GM19351 (cell line): Measurements from ENCODE around the gene KIF5C.
A peak's percentile ranks its signal among the peaks of the same experiment; 100 is the strongest.
"Not testable (repeated sequence)": the region's sequence is repeated elsewhere in the genome, so short reads cannot be mapped to it uniquely, and the experiment has no call there.

ENCODE experiments used
- ATAC-seq: cut with Tn5 transposase; IDR thresholded peaks from one replicate; pipeline ENCODE4 v1.9.1; 2021; ENCODE audit warnings: mild to moderate bottlenecking, moderate library complexity; ENCODE audit not compliant: unreplicated experiment

Gene KIF5C

DNA sequence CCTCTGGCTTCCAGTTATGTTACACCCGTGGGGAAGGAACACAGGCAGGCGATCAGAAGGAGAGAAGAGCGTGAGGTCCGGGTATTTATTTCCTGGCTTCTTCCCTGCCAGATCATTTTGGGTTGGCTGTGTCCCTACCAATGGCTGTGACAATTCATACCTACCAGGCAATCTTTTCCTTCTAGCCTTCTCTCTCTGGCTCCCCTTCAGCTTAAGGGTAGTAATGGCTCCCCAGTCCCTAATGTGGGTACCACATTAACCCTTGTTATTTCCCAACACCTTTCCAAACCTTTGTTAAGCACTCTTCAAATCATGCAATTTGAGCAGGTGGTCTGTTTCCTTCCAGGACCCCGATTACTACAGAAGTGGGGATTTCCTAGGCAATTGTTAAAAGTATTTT lies 84.7 kb downstream of the KIF5C start:
- ATAC-seq, result no peak

DNA sequence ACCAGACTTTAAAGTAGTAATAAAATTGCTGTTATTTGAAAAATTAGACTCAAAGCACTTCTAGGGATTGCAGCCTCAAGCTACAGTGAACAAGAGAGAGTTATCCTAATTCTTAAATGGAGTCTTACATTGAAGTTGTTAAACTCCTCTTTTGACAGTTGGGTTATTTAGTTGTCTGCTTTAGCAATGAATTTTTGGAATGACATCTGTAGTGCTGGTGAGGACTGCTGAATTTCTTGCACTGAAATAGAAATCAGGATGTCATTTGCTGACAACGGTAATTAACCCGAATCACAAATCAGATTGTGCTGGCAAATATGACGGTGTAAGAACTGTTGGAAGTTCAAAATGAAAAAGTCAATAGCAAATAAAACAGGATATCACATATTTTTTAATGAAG lies 85.5 kb downstream of the KIF5C start:
- no peak for ATAC-seq

DNA sequence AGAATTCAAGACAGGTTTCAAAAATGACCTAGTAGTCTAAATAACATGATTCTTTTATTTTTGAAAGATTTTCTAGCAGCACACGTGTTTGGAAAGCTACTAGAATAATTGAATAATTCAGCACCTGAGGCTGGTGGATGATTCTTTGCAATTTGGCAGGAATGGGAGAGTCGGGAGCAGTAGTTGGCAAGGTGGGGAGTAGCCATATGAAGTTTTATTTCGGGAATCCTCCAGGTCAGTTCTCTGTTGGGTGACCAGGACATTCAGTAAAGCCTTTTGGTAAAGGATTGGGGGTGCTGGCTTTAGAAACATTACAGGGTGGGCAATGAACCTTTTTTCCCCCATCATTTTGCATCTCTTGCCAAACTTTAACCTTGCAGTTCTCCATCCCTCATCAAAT lies 88.4 kb downstream of the KIF5C start:
- ATAC-seq, result no peak

DNA sequence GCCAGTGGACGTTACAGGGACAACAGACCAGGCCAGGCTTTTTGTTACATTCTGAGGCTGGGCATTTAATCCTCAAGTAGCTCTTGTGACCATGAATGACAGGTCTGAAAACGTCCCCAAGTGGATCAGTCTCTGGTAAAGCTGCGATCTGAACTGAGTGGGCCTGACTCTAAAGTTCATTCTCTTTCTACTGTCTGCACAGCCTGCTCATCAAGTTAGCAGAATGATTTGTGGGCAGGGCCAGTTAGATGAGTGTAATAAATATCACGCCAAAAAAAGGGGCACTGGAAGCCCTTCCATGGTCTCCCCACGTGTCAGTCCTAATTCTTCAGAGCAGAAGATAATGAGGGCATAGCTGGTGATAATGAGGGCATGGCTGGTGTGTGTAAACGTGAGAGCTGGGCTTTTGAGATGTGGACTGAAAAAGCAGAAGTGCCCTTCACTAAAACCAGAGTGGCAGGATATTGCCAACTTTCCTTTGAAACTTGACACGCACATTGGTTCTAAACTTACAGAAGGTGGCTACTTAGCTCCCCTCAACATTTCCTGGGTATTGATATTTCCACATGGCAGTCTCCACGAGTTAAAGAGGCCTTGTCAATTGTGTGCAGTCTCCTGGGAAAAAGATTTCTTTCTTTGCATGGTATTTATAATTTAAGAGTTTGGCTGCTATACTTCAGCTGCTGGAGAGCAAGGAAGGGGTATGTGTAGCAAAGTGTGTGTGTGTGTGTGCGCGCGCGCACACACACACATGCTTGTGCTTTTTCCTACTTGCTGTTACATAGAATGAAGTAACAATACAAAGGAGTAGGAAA lies 90.8 kb downstream of the KIF5C start:
- ATAC-seq, result no peak

DNA sequence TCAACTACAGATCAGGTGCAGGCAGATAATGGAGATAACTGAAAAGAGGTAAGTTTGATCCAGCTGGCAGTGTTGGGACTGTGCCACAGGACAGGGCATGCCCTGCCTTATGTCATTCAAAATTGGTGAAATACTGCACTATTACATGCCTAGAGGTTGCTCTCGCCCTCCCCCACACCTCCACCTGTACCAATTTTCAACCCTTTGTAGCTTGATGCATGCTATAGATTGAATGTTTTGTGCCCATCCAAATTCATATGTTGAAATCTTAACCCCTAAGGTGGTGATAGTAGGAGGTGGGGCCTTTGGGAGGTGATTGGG lies 91.4 kb downstream of the KIF5C start:
- no peak for ATAC-seq

DNA sequence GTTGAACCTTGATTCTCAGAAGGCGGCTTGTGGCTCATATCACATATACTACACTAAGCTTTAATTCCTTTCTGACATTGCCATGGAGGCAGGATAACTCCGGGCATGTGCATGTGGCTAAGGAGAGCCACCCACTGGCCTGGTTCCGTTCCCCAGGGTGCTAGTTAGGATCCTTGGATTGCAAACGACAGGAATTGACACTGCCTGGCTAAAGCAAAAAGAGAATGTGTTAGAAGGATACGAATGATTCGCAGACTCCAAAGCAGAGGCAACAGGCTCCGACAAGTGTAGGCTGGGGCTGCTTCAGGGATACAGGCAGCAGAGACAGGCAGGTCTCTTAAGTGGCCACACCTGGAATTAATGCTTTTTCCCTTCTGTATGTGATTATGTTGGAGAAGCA lies 92.0 kb downstream of the KIF5C start:
- ATAC-seq, result no peak

DNA sequence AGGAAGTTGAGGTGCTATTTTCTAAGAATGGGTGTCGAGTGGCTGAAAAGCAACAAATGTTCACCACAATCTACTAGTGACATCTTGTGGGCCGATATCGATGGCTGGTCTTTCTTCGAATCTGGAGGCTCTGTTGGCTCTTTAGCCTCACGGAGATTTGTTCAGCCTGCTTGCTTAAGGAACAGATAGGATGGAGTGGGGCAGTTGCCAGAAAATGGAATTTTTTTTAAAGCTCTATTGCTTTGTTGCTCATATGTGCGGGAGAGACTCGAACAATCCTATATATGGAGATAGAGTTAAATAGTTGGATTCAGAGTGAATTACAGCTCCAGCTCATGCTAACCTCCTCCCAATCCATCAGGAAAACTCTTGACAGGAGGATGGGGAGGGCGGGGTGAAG lies 92.6 kb downstream of the KIF5C start:
- ATAC-seq, result no peak

DNA sequence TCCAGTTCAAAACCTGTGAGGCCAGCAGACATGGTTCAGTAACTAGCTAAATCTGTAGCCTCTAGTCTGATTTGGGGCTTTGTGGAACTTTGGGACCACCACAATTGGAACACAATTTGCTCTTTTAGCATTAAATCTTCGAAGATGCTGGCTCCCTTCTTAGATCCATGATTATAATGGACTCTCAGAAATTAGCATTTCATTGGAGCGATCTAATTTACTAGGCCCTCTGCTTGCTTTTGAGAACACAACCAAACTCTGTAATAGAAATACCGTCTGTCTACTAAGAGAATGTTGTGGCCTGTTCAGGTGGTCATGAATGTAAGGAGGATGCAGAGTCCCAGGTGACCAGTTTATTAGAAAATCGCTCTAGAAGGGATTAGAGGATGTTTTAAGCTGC lies 93.3 kb downstream of the KIF5C start:
- ATAC-seq, result no peak

DNA sequence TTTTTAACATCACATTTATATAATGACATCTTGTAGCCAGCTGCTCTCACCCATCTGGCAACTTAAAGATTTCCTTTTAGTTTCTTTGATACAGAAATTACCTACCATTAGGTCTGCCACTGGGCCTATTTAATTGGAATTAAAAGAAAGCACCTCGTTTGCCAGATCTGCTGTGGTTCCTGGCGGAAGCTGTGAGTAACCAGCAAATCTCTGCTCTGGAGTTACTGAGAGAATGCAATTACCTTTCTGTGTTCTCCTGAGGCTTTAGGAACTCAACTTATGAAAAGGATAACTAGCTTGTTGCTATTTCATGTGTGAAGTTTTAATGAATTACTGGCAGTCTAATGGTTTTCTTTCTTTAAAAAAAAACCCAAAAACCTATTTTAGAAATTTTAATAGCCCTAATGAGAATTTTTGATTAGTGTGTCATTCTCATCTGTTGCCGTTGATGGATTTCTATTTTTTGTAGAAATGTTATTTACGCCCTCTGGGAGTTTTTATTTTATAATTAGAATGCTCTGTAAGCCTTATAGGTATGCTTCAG lies 93.8 kb downstream of the KIF5C start:
- no peak for ATAC-seq

DNA sequence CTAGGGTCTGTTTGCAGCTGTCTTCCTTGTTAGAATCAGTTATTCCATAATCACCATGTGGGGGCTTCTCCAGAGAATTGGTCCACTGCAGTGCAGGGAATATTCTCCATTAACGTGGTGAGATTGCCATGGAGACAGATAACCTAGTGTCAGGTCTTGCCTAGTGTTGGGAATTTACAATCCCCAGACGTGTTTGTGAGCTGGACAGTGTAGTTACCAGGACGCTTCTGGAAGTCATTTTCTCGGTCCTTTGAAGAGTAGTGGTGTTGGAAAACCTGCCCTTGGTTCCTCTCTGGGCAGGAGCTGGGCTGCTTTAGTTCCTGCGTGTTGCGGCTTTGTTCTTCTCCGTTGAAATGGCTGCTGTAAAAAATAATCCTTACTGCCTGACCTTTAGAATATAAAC lies 94.6 kb downstream of the KIF5C start:
- no peak for ATAC-seq

DNA sequence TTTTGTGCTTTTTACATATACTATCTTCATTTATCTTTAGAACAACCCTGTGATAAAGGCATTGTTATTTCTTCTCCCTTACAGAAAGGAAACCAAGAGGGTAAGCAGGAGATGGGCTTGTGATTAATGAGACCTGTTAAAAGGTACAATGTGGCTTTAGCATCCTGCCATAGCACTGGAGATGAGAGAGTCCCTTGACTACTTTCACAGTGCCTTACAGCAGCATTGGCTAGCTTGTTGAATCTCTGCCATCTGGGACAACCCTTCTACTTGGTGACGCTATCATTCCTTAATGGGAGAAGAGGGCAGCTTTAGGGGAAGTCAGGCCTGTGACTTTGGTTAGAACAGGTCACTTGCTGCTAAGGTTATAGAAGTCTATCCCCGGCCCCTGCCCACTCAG lies 95.4 kb downstream of the KIF5C start:
- no peak for ATAC-seq

DNA sequence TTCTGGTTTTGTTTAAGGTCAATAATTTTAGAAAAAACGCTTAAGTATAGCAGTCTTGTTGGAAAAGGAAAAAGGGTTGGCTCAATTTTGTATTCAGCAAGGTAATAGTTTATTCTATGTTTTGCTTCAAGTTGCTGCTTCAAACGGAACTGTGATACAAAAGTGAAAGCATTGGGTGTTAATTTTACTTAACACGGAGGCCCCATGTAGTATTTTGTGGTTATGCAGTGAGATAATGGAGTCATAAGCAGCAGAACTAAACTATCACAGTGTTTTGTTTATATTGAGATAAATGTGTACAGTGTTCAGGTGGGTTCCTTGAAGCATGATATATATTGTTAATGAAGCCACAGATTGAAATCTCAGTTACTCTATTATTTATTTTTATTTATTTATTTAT lies 96.5 kb downstream of the KIF5C start:
- peak; percentile 95 for ATAC-seq

DNA sequence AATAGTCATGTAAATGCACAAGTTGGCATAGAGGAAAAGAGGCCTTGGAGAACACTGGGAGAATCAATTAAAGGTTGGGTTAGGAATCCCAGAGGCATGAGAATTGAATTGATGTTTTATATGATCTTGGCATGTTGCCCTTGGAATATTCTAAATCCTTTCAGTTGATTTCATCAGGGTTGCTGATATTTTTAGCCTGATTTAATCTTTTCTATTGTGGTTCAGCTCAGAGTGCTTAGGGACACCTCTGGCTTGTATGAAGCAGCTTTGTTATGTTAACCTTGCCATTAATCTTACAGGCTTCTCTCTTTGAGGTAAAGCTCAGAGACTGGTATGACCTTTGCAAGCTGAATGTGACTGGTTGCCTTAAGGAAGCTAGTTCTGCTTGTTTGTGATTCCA lies 99.1 kb downstream of the KIF5C start:
- no peak for ATAC-seq

DNA sequence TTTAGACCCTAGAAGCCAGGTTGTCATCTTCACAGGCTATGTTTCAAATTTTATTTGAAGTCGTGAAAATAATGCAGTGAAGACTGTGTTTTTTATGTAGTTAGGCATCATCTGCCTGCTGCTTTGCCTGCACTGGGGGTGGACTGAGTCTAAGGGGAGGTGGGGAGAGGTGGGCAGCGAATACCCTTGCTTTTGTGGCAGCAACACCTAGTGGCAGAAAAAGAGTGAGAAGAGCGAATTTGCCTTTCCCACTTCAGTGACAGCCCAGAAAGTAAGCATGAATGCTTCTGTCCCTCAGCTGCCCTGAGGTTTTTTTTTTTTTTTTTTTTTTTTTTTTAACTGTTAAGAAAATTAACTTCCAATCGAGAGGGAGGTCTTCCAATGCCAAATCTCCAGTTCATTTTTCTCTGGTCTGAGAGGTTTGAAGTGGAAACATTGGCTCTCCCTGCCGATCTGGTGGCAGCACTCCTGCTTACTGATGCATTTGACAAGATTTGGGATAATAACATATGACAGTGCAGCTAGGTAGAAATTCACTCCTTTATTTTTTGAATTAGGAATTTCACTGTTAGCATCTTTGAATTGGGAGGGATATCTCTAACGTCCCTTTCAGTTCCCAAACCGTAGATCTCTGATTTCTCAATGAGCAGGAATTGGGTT lies 103.1 kb downstream of the KIF5C start:
- no peak for ATAC-seq

DNA sequence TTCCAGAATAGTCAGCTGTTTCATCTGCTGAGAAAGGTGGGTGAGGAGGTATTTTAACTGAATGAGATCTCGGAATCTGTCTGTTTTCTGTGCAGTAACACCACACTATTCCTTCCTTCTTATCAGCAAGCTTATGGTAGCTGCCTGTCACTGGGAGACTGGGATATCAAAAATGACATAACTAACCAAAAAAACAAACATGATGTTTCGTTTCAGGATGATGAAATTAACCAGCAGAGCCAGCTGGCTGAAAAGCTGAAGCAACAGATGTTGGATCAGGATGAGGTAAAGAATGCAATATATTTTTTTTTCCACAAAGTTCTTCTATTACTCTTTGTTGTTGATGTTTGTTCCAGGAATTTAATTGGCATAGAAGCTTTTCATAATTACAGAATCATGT lies 103.7 kb downstream of the KIF5C start:
- ATAC-seq, result no peak

DNA sequence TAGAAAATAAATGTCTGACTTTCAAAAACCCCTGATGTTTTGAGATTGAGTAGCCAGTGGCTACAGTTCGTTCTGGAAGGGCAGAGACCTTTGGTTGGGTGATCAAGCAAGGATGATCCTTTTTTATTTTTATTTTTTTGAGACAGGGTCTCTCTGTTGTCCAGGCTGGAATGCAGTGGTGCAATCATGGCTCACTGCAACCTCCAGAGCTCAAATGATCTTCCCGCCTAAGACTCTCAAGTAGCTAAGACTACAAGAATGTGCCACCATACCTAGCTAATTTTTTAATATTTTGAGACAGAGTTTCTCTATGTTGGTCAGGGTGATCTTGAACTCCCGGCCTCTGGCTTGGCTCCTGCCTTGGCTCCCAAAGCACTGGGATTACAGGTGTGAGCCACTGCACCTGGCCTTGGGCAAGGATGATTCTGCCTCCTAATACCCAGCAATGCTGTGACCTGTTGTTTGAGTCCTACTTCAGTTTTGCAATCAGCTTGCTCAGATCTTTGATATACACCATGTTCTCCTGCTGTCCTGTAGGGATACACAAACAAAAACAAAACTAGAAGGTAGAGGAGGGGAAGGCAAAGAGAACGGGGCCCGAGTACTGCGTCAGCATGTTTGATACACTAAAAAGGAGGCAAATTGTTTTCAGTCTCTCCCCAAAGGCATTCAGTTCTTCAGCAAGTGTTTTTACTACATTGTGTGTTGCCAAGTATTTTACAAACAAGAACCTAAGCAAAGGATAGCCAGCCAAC lies 104.3 kb downstream of the KIF5C start:
- no peak for ATAC-seq

DNA sequence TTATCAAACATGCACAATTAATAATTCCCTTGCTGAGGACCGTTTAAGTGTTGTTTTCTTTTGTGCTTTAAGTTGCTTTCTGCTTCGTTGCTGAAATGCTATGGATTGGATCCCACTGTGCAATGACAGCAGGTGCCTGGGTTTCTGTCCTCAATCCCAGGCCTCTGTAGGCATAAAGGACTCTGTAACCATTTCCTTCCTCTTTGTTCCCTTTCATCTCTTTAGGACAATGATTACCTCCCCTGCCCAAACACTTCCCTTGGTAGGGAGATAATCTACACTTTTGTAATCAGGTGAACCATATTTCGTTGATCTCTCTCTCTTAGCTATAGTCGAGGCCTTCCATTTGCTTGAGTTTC lies 104.9 kb downstream of the KIF5C start:
- ATAC-seq, result no peak

DNA sequence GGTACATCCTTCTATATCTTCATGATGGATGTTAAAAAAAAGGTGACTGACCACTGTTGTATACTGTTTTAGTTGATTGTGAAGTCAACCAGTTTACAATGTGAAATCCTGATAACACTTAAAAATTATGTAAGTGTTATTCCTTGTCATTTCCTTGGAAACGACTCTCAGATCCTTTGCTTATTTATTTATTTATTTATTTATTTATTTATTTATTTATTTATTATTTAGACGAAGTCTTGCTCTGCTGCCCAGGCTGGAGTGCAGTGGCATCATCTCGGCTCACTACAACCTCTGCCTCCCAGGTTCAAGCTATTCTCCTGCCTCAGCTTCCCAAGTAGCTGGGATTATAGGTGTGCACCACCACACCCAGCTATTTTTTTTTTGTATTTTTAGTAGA lies 105.5 kb downstream of the KIF5C start:
- not testable (repeated sequence) for ATAC-seq

DNA sequence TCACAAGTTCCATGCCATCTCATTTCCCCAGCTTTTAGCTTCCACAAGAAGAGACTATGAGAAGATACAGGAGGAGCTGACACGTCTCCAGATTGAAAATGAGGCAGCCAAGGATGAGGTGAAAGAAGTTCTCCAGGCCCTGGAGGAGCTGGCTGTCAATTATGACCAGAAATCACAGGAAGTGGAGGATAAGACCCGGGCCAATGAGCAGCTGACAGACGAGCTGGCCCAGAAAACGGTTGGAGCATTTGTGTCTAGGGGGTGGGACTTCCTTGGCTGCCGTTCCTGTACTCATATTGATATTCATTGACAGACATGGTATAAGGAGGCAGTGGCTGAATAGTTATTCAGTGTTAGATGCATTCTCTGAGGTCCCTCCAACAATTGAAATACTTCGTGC lies 106.3 kb downstream of the KIF5C start:
- no peak for ATAC-seq

DNA sequence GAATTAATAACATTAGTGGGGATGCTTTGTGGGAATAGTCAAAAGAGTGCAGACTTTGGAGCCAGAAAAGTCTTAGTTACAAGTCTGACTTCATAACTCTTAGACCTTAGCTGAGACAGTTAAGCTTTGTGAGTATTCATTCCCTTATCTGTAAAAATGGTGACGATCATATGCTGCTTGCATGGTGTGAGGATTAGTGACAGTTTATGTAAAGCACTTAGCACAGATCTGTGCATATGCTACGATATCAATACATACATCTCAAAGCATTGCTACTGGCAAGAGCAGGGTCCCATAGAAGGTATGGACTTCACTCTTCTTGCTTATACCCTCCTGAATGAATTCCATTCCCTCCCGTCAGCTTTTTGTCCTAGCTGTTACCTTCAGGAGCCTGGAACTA lies 106.8 kb downstream of the KIF5C start:
- no peak for ATAC-seq

DNA sequence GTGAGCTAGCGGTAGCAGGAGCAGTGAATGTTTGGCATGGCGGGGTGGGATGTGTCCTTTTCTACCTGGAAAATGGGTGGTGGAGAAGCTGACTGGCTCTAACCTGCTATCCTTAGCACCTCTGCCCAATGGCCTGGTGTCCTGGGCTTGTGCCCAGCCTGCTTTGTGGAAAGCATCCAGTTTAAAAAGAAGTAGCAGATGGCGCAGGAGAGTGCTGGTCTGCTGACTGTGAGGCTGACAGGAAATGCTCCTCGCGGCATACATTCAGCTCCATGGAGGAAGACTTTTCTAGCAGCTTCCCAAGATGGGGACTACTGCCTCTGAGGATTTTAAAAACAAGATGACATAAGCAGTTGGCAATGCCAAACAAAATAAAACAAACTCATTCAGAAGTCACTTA lies 107.3 kb downstream of the KIF5C start:
- ATAC-seq, result no peak

DNA sequence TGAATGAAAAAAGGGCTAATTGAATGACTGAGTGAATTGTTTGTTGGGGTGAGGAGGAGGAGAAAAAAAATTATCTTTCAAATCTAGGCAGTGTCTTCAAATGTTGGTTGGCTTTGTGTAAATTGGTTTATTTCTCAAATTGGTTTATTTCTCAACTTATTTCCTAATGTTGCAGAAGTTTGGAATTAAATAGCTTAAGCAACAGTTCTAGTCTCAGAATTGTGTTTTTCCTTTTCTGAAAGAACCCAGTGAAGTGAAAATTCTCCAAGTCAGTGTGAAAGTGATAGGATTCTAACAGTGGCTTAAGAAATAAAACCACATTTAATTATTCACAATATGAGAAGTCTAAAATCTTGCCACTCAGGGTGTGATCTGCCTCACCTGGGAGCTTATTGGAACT lies 108.9 kb downstream of the KIF5C start:
- ATAC-seq, result no peak
